ENCODE results near the gene CLASP1.

GRCh38 chr2:121409388-121409787 is 239.9 kb downstream of the CLASP1 start:
- TF ChIP-seq CTCF (optimal IDR thresholded peaks at IDR 0.05 in 1 of 3, IDR thresholded peaks at IDR 0.05 in 1 of 3, conservative IDR thresholded peaks at IDR 0.05 in 1 of 3; ENCODE audit: extremely low read depth in 1 of 3, insufficient read depth in 2 of 3, low read length in 3 of 3) (no peak), EZH2 (IDR thresholded peaks at IDR 0.05; ENCODE audit: low read length) (no peak)

All from keratinocyte (primary cell).